Lung microvascular endothelial cell (primary cell): ENCODE results near the gene ZMYND8. TPM values are rescaled to one million over a fixed set of nuclear protein-coding genes. Genes with fewer than 3 reads are reported as not detected.
"Not testable (repeated sequence)": the region's sequence is repeated elsewhere in the genome, so short reads cannot be mapped to it uniquely, and the experiment has no call there.

Source experiments
- DNase-seq, 2 donors: peaks; one replicate each; pipeline versions ENCODE4 v3.0.0 to v3.0.0-alpha.2; 2010; ENCODE audit warnings: low read depth in 2 of 2
- total RNA-seq: library from RNA; depleted of rRNA; stranded (reverse); fragments of >200 nt; gene quantifications from 2 replicates; pipeline ENCODE4 v1.2.1, GENCODE V29; 2014

Gene ZMYND8
- total RNA-seq, 1 donor from 2014 or later: 74.8 TPM

DNA sequence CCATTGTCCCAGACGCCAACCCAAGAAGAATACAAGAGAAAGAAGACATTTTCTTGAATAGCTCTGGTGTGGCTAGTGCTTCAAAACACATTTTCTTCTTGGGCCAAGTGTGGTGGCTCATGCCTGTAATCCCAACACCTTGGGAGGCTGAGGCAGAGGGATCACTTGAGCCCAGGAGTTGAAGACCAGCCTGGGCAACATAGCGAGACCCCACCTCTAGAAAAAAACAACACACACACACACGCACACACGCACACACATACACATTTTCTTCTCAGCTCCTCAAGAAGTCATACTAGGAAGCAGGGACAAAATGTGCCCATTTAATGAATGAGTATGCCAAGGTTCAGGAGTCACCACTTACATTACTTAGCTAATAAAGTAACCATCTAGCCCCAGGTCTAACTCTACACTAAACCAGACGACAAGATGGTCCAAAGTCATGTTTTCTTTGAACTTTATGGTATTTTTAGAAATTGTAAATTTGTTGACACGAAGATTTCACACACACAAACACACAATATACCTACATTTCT lies 68.8 kb downstream of the ZMYND8 start:
- no peak for DNase-seq

DNA sequence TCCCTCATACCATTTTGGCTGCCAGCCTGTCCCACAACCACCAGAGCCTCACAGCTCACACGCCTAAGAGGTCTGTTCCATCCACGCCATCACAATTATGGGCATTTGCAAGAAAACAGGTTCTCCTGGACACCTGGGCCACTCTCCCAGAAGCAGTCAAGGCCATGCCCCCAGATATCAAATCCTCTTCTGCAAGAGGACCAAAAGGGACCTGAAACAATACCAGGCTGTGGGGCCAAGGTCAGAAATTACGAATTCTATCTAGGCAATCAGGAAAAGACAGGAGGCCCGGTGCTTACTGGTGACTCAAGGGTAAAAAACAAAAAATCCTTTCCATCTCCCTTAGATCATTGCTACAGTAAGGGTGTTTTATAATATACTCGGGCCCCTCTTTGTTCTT lies 69.8 kb downstream of the ZMYND8 start:
- no peak for DNase-seq

DNA sequence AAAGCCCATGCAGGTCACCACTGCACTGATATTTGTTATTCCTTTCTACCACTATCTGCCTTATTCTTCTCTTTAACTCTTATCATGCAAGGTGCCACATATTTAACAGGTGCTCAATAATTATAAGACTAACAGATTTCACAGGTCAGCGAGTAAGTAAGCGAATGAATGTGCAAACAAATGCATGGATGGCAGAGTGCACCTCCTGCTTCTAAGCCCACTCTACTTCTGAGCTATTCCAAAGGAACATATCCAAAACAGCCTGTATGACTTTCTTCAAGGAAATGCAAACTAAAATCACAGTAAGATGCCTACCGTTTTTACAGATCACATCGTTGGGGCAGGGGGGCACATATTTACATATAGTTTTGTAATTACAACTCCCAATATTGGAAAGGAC lies 71.3 kb downstream of the ZMYND8 start:
- DNase-seq: no peak

DNA sequence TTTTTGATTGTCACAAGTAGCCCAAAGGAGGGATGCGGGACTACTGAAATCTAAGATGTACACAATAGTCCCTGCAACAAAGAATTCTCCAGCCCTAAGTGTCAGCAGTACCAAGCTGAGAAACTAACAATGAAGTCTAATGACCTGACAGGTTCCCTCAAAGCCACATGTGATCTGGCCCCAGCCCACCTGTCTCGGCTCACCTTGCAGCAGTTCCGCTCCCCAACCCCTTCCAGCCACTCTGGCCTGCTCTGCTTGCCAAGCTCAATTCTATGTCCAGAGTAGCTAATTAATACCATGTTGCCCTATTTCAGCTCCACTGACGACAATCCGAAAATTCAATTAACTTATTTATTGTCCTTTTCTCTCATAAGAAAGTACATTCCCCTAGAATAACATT lies 72.1 kb downstream of the ZMYND8 start:
- DNase-seq: no peak

DNA sequence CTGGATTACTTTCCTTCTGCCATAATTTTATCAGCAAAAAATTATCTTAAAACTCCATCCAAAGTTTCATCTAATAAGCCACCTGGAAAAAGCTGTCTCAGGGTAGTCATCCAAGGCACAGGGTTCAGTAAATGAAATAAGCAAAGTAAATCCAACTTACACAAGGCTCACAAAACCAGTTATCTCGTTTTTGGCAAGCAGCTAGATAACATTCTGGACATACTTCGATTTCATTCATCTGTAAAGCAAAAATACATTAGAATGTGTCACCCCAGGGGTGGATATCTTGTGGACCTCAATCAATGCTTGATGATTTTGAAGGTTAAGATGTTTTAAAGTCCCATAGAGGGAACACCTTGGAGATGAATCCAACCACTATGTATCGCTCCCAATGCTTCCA lies 73.1 kb downstream of the ZMYND8 start:
- DNase-seq: no peak

DNA sequence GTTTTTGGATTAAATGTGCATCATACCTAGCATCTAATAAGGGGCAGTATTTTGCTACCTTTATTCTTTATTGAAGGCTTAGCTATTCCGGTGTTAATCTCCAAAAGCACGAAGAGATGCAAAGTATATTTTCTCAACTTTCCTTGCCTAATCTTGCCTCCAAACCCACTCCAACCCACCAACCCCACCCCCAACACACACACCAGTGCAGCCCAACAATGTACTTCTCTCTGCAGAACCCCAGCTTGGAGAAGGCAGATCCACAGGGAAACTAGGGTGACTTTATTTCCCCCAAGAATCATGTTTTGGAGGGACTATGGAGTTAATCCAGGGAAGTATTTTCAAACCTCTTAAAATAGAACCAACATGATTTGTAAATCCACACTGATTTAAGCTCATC lies 73.6 kb downstream of the ZMYND8 start:
- DNase-seq: no peak

DNA sequence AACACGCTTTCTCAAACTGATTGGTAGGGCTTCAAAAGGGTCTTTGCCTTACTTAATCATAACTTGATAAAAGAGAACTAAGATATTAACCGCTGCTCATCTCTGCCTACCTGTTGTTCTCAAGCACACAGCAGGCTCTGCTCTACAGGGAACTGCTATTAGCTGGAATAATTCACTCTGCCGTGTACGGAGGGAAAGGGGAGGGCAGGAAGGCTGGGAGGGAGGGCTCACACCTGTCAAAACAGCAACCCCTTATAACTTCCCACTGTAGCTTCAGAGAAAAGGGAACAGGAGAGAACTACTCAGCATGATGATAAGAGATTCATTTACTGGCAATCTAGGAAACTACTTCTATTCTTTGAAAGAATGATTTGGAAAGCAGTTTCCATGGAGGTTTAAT lies 75.1 kb downstream of the ZMYND8 start:
- DNase-seq: peak in 1 of 2 donors; percentile 73

DNA sequence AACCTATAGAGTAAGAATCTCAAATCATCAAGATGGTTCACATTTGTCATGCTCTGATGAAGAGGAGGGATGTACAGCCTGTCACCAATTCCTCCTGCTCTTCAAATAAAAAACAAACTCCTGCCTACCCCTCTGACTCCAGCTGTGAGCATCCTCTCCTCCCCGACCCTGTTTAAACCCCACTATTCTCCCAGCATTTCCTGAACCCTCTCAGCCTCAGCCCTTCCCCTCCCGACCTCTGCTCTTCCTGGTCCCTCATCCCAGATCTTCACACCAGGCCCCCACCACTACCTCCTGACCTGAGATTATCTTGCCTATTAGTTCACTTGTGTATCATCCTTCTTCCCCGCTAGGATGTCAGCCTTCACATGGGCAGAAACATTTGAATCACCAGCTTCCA lies 75.8 kb downstream of the ZMYND8 start:
- DNase-seq: no peak

DNA sequence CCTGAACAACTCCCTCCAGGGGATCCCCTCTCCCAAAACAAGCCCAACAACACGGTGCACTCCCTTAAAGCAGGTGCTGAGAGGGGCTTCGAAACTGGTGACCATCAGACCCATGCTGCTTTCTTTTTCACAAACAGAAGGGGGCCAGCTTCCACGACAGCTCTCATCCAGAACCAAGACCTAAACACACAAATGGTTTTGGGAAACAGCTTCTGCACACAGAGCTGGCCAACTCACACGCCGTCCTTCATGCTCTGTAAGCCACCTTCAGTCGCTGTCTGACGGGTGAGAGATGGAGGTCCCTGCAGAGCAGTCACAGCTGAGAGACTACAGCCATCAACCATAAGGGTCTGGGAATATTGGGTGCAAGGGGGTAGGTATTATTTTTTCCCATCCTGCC lies 76.3 kb downstream of the ZMYND8 start:
- no peak for DNase-seq

DNA sequence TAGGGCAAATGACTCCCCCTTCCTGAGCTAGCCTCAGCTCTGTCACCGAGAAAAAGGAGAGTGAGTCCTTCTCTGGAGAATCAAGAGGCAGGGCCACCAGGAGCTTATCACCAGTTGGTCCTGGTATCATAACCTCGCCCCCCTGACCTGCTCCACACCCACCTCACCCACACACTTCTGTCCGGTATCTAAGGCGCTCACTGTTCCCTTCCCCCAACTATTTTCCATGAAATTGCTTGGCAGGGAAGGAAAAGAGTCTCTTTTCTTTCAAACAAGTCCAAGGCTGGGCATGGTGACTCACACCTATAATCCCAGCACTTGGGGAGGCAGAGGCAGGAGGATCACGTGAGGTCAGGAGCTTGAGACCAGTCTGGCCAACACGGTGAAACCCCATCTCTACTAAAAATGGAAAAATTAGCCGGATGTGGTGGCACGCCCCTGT lies 77.6 kb downstream of the ZMYND8 start:
- peak in 1 of 2 donors; percentile 65 for DNase-seq

DNA sequence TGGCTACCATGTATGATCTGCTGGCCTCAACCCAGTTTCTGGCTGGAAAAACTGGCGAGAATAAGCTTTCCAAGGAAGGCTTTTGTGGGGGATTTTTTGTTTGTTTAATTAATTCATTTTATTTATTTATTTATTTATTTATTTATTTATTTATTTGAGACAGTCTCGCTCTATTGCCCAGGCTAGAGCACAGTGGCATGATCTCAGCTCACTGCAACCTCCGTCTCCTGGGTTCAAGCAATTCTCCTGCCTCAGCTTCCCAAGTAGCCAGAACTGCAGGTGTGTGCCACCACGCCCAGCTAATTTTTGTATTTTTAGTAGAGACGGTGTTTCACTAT lies 79.0 kb downstream of the ZMYND8 start:
- not testable (repeated sequence) for DNase-seq

DNA sequence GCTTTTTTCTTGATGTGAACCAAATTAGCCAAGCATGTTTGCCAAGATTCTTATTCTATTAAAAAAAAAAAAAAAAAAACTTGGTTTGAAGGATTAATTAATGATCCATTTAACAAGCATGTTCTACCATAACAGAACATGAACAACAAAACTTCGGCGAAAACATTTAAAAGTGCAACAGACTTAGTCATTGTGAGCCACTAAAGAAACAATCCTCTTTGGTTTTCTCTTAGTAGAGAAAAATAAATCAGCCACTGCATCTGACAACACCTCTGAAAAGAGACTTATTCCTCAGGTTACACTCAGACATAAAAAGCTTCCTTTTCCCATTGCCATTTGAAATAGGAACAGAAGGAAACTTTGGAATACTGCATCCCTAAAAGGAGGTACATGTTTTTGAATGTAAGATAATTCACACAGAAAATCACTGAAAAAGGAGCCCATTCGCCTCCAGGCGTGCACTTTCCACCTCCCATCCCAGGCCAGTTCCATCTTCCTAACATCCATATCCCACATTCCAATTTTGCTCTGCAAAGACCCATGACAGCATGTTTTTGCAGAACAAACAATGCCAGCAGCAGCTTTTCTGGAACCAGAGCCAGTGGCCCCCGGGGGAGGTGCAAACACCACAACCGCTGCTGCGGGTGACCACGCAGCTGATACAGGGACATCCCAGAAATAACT lies 79.5 kb downstream of the ZMYND8 start:
- peak in 1 of 2 donors; percentile 90 for DNase-seq

DNA sequence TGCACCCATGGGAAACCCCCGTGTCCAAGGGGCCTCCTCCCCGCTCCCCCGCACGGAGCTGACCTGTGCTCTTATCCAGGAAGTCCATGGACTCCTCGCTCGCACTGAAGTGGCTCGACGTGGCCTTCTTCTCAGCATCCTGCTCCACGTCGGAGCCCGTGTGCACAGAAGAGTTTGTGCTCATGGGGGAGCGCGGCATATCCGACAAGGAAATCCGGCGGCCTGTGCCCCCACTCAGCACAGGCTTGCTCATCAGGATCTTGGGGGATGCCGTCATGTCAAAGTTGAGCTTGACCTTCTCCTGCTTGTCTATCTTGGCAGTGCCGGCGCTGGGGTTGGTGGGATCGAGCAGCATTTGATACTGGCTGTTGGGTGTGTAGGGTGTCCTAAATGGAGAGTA lies 80.2 kb downstream of the ZMYND8 start:
- DNase-seq: no peak

DNA sequence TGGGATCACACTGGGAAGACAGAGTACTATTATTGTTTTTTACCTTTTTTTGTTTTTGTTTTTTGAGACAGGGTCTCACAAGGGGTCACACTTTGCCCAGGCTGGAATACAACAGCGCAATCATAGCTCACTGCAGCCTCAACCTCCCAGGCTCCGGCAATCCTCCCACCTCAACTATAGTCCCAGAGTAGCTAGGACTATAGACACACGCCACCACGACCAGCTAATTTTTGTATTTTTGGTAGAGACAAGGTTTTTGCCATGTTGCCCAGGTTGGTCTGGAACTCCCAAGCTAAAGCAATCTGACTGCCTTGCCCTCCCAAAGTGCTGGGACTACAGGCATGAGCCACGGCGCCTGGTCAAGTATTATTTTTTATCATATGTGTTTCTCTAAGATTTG lies 81.0 kb downstream of the ZMYND8 start:
- no peak for DNase-seq

DNA sequence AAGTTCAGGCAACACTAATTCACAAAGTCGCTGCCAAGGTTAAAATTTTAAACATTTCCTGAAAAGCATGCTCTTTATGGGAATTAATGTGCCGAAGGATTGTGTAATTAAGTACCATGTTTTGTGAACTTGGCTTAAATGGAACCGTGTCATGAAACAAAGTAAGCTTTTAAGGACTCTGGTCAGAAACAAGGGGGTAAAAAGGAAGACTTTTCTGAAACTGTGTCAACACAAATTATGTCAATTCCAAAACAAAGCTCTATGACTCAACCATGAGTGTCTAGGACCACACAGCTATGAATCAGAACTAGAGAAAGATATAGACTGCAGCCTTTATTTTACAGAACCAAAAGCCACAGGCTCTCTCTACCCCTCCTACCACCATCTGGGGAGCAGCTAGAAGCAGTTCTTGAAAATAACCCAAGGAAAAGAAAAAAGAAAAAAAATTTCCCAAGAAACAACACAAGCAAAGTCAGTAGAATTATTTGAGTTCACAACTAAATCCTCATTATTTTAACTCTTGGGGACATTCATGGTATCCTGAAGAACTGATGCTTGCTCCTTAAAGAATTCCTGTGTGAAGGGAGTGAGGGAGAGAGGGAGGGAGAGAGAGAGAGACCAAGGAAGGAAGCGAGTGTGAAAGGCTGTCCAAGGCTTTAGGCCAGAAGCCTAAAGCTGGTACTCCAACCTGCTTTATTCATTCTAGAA lies 81.9 kb downstream of the ZMYND8 start:
- DNase-seq: peak; percentile 72 to 91

DNA sequence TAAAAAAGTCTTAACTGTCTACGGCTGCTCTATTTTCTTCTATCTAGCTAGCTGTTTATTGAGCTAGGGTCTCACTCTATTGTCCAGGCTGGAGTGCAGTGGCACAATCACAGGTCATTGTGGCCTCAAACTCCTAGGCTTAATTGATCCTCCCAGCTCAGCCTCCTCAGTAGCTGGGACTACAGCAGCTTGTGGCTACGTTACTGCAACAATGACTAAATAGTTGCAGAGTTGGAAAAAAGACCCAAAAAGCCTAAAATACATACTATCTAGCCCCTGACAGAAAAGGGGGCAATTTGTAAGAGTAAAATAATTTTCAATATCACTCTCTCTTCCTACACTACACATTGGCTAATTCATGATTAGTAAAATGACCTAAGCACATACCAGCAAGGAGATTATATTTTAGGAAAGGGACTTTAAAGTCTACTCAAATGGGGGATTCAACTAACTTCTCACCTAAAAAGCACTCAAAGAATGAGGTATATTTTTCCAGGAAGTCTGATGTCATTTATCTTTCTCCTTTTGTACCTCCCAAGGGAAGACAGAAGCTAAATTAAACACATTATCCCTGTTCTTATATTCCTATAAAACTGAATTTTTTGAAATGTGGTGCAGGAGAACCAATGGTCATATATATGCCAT lies 82.8 kb downstream of the ZMYND8 start:
- DNase-seq: peak; percentile 33 to 50

DNA sequence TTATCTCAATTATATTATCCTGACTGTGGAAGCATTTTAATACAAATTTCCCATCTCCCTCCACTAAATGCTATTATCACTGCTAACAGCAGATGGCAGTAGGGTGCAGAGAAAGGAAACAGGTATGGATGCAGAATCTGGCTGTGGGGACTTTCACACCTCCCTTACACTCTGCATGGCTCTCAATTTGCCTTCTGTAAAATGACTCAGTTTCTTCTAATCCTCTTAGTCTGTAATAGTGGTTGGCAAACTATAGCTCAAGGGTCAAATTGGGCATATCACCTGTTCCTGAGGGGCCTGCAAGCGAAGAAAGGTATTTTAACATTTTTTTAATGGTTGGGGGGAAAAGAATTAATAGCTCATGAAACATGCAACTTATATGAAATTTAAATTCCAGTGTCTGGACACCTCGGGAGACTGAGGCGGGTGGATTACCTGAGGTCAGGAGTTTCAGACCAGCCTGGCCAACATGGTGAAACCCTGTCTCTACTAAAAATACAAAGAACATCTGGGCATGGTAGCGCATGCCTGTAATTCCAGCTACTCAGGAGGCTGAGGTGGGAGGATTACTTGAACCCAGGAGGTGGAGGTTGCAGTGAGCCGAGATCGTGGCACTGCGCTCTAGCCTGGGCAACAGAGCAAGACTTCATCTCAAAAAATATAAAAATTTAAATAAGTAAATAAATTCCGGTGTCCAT lies 83.5 kb downstream of the ZMYND8 start:
- peak; percentile 72 to 83 for DNase-seq

DNA sequence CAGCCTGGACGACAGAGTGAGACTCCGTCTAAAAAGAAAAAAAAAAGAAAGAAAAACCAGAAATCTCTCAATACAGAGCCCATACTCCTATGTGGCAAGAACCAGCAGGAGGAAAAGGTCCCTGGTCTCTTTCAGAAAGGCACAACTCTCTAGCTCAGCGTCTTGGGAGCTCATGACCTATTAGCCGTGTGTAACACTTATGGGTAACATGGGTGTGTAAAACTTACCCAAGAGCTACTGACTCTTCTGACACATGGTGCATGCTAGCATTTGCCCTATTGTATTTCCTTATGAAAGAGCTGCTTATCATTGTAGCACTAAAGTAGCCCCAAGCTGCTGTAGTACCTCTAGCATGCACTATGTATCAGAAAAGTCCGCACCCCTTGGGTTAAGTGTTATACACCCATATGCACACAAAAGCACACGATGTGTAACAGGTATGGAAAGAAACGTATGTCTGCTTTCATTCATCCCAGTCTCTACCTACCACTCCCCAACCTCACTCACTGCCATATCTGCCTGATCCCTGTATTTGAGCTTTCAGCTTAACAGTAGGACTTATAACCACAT lies 85.4 kb downstream of the ZMYND8 start:
- DNase-seq: no peak

DNA sequence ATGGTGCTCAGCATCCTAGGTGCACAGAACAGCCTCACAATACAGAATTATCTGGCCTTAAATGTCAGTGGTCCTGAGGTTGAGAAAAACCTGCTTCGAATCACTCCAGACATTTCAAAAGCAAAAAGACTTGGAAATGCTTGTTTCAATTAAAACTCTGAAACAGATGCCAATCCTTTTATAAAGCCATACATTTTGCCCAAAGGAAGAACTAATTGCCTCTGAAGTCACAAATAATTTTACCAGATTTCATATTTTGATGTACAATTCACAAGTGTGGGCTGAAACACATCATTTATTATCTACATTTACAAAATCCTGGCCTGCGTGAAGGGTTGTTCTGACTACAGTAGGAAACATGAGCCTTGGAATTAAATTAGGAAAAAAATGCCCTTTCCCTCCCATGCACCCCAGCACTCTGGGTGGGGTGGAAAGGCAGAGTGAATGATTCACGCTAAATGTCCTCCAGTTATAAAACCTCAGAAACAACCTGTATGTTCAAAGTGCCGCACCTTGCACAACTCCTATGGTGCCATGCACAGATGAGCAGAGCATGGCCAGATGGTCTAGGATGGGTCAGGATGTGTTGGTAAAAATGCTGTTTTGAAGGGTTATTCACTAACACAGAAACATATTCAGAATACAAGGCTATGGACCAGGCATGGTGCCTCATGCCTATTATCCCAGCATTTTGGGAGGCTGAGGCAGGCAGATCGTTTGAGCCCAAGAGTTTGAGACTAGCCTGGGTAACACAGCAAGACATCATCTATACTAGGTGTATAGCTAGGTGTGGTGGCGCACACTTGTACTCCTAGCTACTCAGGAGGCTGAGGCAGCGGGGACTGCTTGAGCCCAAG lies 87.0 kb downstream of the ZMYND8 start:
- no peak for DNase-seq

DNA sequence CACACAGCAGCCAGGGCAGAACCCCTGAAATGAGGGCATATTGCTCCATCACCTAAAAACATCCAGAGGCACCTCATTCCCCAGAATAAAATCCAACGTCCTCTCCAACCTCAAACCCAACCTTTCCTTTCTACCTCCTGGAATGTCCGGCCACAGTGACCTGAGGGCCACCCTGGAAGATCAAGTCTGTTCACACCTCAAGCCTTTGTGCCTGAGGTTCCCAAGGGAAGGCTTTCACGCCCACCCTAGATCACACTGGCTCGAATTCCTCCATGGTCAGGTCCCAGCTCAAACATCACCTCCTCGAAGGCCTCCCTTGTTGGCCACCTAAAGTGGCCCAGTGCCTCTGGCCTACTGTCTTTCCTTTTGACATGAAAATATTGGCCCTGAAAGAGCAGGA lies 88.9 kb downstream of the ZMYND8 start:
- no peak for DNase-seq
